Stimulated activated CD4-positive, alpha-beta T cell treated with anti-CD3 and anti-CD28 coated beads, Interleukin-4, amount 100 ng/mL, for 48 hours (primary cell): ENCODE results near the gene CABP5.

Experiments used
- DNase-seq, 2 donors: peaks; one replicate each; pipeline ENCODE4 v3.0.0-alpha.2; 2020; ENCODE audit warnings: low read depth in 2 of 2

Gene CABP5

GRCh38 chr19:48030073-48030472 is 13.8 kb downstream of the CABP5 start:
- no peak for DNase-seq

GRCh38 chr19:48029431-48029830 is 14.4 kb downstream of the CABP5 start:
- DNase-seq = no peak

GRCh38 chr19:48025480-48025879 is 18.4 kb downstream of the CABP5 start:
- no peak for DNase-seq

- no peak for DNase-seq
Measured at GRCh38 chr19:48023518-48023917, 20.4 kb downstream of the CABP5 start.

- no peak for DNase-seq
Measured at GRCh38 chr19:48023011-48023410, 20.9 kb downstream of the CABP5 start.

- no peak for DNase-seq
Measured at GRCh38 chr19:48020686-48021085, 23.2 kb downstream of the CABP5 start.

- DNase-seq = no peak
Measured at GRCh38 chr19:48010932-48011758, 32.7 kb downstream of the CABP5 start.

GRCh38 chr19:48006762-48007161 is 37.1 kb downstream of the CABP5 start:
- peak; percentile 6 to 7 for DNase-seq

GRCh38 chr19:48004236-48004635 is 39.6 kb downstream of the CABP5 start:
- DNase-seq = no peak

- DNase-seq = no peak
Measured at GRCh38 chr19:48000846-48001245, 43.0 kb downstream of the CABP5 start.

GRCh38 chr19:47998800-47999199 is 45.1 kb downstream of the CABP5 start:
- no peak for DNase-seq

- no peak for DNase-seq
Measured at GRCh38 chr19:47996230-47996727, 47.6 kb downstream of the CABP5 start.

- DNase-seq = no peak
Measured at GRCh38 chr19:47994209-47994802, 49.6 kb downstream of the CABP5 start, which contains the start of gene ELSPBP1. Gene ELSPBP1 (plus strand): TSS chr19:47994632. CDS start chr19:48008668, 14,036 bp downstream.

GRCh38 chr19:47992070-47992469 is 51.8 kb downstream of the CABP5 start, which contains the start of gene BSPH1:
Gene BSPH1 (minus strand): TSS chr19:47992170. CDS start chr19:47992081, 89 bp downstream.
- DNase-seq = no peak

- no peak for DNase-seq
Measured at GRCh38 chr19:47991191-47991808, 52.6 kb downstream of the CABP5 start.
